PC-9 (cell line): ENCODE measurements around the gene RAMP1. TPM values are rescaled to one million over a fixed set of nuclear protein-coding genes. Genes with fewer than 3 reads are reported as not detected.
A peak's percentile ranks its signal among the peaks of the same experiment; 100 is the strongest.

Experiments used
- BruUV-seq: library from RNA; stranded (reverse); fragments of 400-500 nt; replicated peaks from 2 replicates; lab custom pipeline; 2021; lab: Mats Ljungman, UMichigan
- CTCF ChIA-PET: fragments of 300-600 bp; sonication (Branson Sonifier 250); formaldehyde crosslinking; loops from one replicate; lab custom pipeline; 2022; ENCODE audit warnings: antibody characterized with exemption; lab: Charles Lee
- POLR2A ChIA-PET: fragments of 300-600 bp; sonication (Branson Sonifier 250); formaldehyde crosslinking; loops from one replicate; lab custom pipeline; 2022; ENCODE audit warnings: antibody characterized with exemption; ENCODE audit not compliant: unreplicated experiment; lab: Charles Lee
- DNase-seq, 2 experiments: peaks; one replicate each; pipeline versions ENCODE4 v3.0.0 to v3.0.0-alpha.2; 2015 to 2022; ENCODE audit warnings: mixed read lengths in 1 of 2
- H2AFZ ChIP-seq: fragments of 200-600 bp; sonication (generic); 2 replicates; pipeline ENCODE4 v1.8.1; 2017; ENCODE audit warnings: antibody characterized with exemption
- H3F3A ChIP-seq: fragments of 200-600 bp; sonication (generic); 2 replicates; pipeline ENCODE4 v1.8.1; 2017; ENCODE audit warnings: antibody characterized with exemption, mild to moderate bottlenecking, low read depth; ENCODE audit not compliant: insufficient read depth
- H3K27ac ChIP-seq: fragments of 200-600 bp; sonication (generic); 2 replicates; pipeline ENCODE4 v1.6.1; 2016; ENCODE audit warnings: mixed run types
- H3K27me3 ChIP-seq: fragments of 200-600 bp; sonication (generic); 2 replicates; pipeline ENCODE4 v1.6.1; 2016; ENCODE audit warnings: low read depth, mixed run types; ENCODE audit not compliant: insufficient read depth
- H3K36me3 ChIP-seq: fragments of 200-600 bp; sonication (generic); 2 replicates; pipeline ENCODE4 v1.6.1; 2016; ENCODE audit warnings: low read depth, mixed run types
- H3K4me1 ChIP-seq: fragments of 200-600 bp; sonication (generic); replicated peaks from 2 replicates; pipeline ENCODE4 v1.6.1; 2016; ENCODE audit warnings: mixed run types; ENCODE audit not compliant: insufficient read depth
- H3K4me2 ChIP-seq: fragments of 200-600 bp; sonication (generic); 2 replicates; pipeline ENCODE4 v1.6.1; 2017; ENCODE audit warnings: mixed run types
- H3K4me3 ChIP-seq: fragments of 200-600 bp; sonication (generic); 2 replicates; pipeline ENCODE4 v1.6.1; 2016; ENCODE audit warnings: mixed run types
- H3K79me2 ChIP-seq: fragments of 200-600 bp; sonication (generic); 2 replicates; pipeline ENCODE4 v1.6.1; 2017; ENCODE audit warnings: low read depth, mixed run types
- H3K9me2 ChIP-seq: fragments of 200-600 bp; sonication (generic); 2 replicates; pipeline ENCODE4 v1.8.1; 2017; ENCODE audit warnings: mild to moderate bottlenecking; ENCODE audit not compliant: insufficient read depth
- H3K9me3 ChIP-seq: fragments of 200-600 bp; sonication (generic); 2 replicates; pipeline ENCODE4 v1.8.1; 2016; ENCODE audit warnings: low read depth; ENCODE audit not compliant: insufficient read depth
- H4K20me1 ChIP-seq: fragments of 200-600 bp; sonication (generic); 2 replicates; pipeline ENCODE4 v1.8.1; 2017; ENCODE audit not compliant: insufficient read depth
- EZH2 ChIP-seq: fragments of 200-600 bp; sonication (generic); IDR thresholded peaks from 2 replicates; pipeline ENCODE4 v1.8.0; 2017; ENCODE audit warnings: antibody characterized with exemption, low read depth
- intact Hi-C: fragments of 100-400 bp; cut with micrococcal nuclease; formaldehyde crosslinking; loops from one replicate; pipeline ENCODE4 v1.10.0; 2022; ENCODE audit not compliant: unreplicated experiment
- total RNA-seq: library from RNA; stranded (reverse); gene quantifications from 2 replicates; pipeline ENCODE4 v1.2.3, GENCODE V29; 2021
- TF ChIP-seq, protein P1 (sequence below): fragments of 200-600 bp; sonication (generic); conservative IDR thresholded peaks from 2 replicates; pipeline ENCODE4 v1.6.1; 2017; ENCODE audit warnings: mixed run types, antibody characterized with exemption, mild to moderate bottlenecking, moderate library complexity

The RAMP1 gene
- total RNA-seq, 1 experiment from 2014 or later: 48.7 TPM

DNA sequence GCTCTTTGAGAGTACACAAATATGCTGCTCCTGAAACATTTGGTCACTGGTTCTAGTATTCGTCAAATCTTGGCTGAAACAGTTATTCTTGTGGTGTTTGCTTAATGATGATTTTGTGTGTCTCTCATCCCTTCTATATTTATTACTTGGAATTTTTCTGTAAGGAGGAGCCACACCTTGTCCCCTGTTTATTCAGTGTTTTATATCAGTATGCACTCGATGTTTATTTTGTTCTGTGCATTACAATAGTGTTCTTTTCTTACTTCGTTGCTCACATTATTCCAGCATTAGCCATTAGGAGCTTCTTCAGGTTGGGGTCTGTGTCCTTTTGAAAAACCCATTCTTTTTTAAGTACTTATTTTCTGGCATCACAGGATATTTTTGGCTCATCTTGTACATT, 5.1 kb upstream of the RAMP1 start:
- Histone ChIP-seq H3K9me2 (no peaks in the 10 kb centered on the region), H3K27me3 (no peaks in the 10 kb centered on the region), H2AFZ (no peak overlapping the region), H3K4me2 (no peak overlapping the region), H3K4me1 (peaks cover 8% of the 10 kb centered on the region), H3K36me3 (no peaks in the 10 kb centered on the region), H4K20me1 (no peaks in the 10 kb centered on the region), H3K9me3 (no peaks in the 10 kb centered on the region; the same call in 1 of the 2 replicates), H3K4me3 (no peak overlapping the region), H3K27ac (no peak overlapping the region), H3F3A (peaks cover 5% of the 10 kb centered on the region; the same call in 1 of the 2 replicates), H3K79me2 (0 out of 2 replicates have a peak, but pooled peaks cover 3% of the 10 kb centered on the region)
- no peak for TF ChIP-seq EZH2
- ChIA-PET POLR2A (no interaction called here), CTCF (interaction anchor here (0.6 kb wide), 1 partner anchor 411 kb away, joined by 5 read pairs; no protein-coding TSS in a partner anchor)
- no peak for DNase-seq
- BruUV-seq: no TSS peak
- intact Hi-C loops: no loop called here

- CTCF ChIA-PET: interaction anchor here (0.5 to 1.6 kb wide), 7 partner anchors 39 to 406 kb away, joined by 3 to 10 read pairs (median 6); no protein-coding TSS in a partner anchor
- Histone ChIP-seq H3K36me3 (no peaks in the 10 kb centered on the region), H3K27me3 (no peaks in the 10 kb centered on the region), H3K4me3 (no peak overlapping the region), H3K4me1 (peaks cover 36% of the 10 kb centered on the region), H3K27ac (no peak overlapping the region), H3K9me3 (no peaks in the 10 kb centered on the region), H3K4me2 (no peak overlapping the region), H3K79me2 (peaks cover 33% of the 10 kb centered on the region), H4K20me1 (no peaks in the 10 kb centered on the region), H3K9me2 (no peaks in the 10 kb centered on the region), H2AFZ (no peak overlapping the region), H3F3A (peaks cover 25% of the 10 kb centered on the region)
- intact Hi-C loops: loop anchor here (1.0 to 5.0 kb wide), 6 partner anchors 158 to 406 kb away; partner anchors contain the start of genes HES6 and SCLY
- POLR2A ChIA-PET: interaction anchor here (0.6 to 0.7 kb wide), 2 partner anchors 24 to 82 kb away, joined by 3 to 5 read pairs; no protein-coding TSS in a partner anchor
- no peak for DNase-seq
- BruUV-seq: no TSS peak
- TF ChIP-seq, protein P1, sequence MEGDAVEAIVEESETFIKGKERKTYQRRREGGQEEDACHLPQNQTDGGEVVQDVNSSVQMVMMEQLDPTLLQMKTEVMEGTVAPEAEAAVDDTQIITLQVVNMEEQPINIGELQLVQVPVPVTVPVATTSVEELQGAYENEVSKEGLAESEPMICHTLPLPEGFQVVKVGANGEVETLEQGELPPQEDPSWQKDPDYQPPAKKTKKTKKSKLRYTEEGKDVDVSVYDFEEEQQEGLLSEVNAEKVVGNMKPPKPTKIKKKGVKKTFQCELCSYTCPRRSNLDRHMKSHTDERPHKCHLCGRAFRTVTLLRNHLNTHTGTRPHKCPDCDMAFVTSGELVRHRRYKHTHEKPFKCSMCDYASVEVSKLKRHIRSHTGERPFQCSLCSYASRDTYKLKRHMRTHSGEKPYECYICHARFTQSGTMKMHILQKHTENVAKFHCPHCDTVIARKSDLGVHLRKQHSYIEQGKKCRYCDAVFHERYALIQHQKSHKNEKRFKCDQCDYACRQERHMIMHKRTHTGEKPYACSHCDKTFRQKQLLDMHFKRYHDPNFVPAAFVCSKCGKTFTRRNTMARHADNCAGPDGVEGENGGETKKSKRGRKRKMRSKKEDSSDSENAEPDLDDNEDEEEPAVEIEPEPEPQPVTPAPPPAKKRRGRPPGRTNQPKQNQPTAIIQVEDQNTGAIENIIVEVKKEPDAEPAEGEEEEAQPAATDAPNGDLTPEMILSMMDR: no peak
- TF ChIP-seq EZH2: no peak
Observed at GRCh38 chr2:237857791-237858190, 1.6 kb upstream of the RAMP1 start.

DNA sequence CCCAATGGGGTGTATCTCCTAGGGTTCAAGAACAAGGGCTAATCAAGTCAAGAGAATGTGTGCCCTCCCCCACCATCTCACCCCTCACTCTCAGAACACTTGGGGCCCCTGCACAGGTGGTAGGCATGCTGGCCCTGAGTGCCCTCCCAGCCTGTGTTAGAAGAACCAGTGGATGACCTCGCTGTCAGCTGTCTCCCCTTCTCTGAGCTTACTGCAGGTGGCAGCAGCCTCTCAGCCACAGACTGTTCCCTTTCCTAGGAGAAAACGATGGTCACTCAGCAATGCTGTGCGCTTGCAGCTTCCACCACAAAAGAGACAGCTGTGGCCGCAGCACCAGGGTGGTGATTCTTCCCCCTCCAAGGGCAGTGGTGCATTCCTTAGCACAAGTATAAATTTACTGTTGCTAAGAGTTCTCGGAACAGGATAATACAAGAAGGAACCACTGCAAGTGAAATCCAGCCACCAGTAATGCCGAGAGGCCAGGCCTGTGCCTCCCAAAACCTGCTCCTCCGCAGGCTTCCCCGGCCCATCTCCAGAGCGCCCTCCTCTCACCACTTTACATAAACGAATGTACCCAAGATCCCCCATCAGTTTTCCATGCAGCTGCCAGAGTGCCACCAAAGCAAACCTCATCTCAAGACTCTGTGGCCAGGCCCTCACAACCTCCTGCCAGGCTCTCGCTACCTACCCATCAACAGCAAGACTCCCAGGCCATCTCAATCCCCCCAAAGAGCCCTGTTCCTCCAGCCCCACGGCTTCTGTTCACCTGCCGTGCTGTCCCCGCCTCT, 935 bp upstream of the RAMP1 start:
- intact Hi-C loops: loop anchor here (1.0 to 5.0 kb wide), 6 partner anchors 157 to 405 kb away; partner anchors contain the start of genes HES6 and SCLY
- peak overlapping the region; percentile 83 for H3K4me2 ChIP-seq
- ChIA-PET POLR2A (interaction anchor here (0.5 to 0.7 kb wide), 5 partner anchors 24 to 1933 kb away, joined by 3 to 11 read pairs (median 3); no protein-coding TSS in a partner anchor), CTCF (interaction anchor here (0.5 to 1.6 kb wide), 8 partner anchors 39 to 405 kb away, joined by 3 to 10 read pairs (median 6); no protein-coding TSS in a partner anchor)
- peaks cover 40% of the 10 kb centered on the region for H3K79me2 ChIP-seq
- H3K4me3 ChIP-seq: peak overlapping the region; percentile 64
- peak overlapping the region; percentile 76; the same call in 1 of the 2 replicates for H2AFZ ChIP-seq
- peaks cover 42% of the 10 kb centered on the region for H3K4me1 ChIP-seq
- H3K36me3 ChIP-seq: no peaks in the 10 kb centered on the region
- peak; percentile 78 to 88 for DNase-seq
- H4K20me1 ChIP-seq: no peaks in the 10 kb centered on the region
- H3K27ac ChIP-seq: no peak overlapping the region
- H3F3A ChIP-seq: peaks cover 25% of the 10 kb centered on the region
- no peaks in the 10 kb centered on the region for H3K9me2 ChIP-seq
- no peak for TF ChIP-seq EZH2
- TF ChIP-seq, protein P1: peak; percentile 93
- H3K9me3 ChIP-seq: no peaks in the 10 kb centered on the region
- no TSS peak for BruUV-seq
- H3K27me3 ChIP-seq: no peaks in the 10 kb centered on the region
